ENCODE data around the gene PAK5. TPM values are rescaled to one million over a fixed set of nuclear protein-coding genes. Genes with fewer than 3 reads are reported as not detected.
A peak's percentile ranks its signal among the peaks of the same experiment; 100 is the strongest.

PAK5 gene
- total and polyA plus RNA-seq, 2 experiments from 2014 or later, result 0.06 to 0.72 TPM

- Histone ChIP-seq H3K9me3 (ENCODE audit: low read depth) (no peaks in the 10 kb centered on the region), H3K4me1 (ENCODE audit: low read depth) (peaks cover 4% of the 10 kb centered on the region), H3K27ac (no peak overlapping the region), H3K27me3 (no peaks in the 10 kb centered on the region), H3K36me3 (no peaks in the 10 kb centered on the region), H3K4me3 (no peak overlapping the region)
- TF ChIP-seq CTCF (IDR thresholded peaks at IDR 0.05; ENCODE audit: low read depth, low read length), result no peak
- DNase-seq (ENCODE audit: low read depth in 1 of 2, low spot score in 1 of 2), result no peak
Observed at GRCh38 chr20:9543214-9543613, 295.7 kb downstream of the PAK5 start.

GRCh38 chr20:9535449-9535848 lies 303.4 kb downstream of the PAK5 start:
- no peaks in the 10 kb centered on the region for H3K27me3 ChIP-seq
- H3K27ac ChIP-seq, result no peak overlapping the region
- no peaks in the 10 kb centered on the region for H3K36me3 ChIP-seq
- peaks cover 16% of the 10 kb centered on the region for H3K4me1 ChIP-seq (ENCODE audit: low read depth)
- no peak for TF ChIP-seq CTCF (IDR thresholded peaks at IDR 0.05; ENCODE audit: low read depth, low read length)
- no peak overlapping the region for H3K4me3 ChIP-seq
- no peaks in the 10 kb centered on the region for H3K9me3 ChIP-seq (ENCODE audit: low read depth)
- no peak for DNase-seq (ENCODE audit: low read depth in 1 of 2, low spot score in 1 of 2)

- DNase-seq (ENCODE audit: low read depth in 1 of 2, low spot score in 1 of 2), result peak in 1 of 2 donors; percentile 19
- H3K27me3 ChIP-seq, result no peaks in the 10 kb centered on the region
- TF ChIP-seq CTCF (IDR thresholded peaks at IDR 0.05; ENCODE audit: low read depth, low read length), result no peak
- H3K36me3 ChIP-seq, result no peaks in the 10 kb centered on the region
- H3K9me3 ChIP-seq (ENCODE audit: low read depth), result no peaks in the 10 kb centered on the region
- H3K27ac ChIP-seq, result no peak overlapping the region
- no peak overlapping the region for H3K4me3 ChIP-seq
- peaks cover 16% of the 10 kb centered on the region for H3K4me1 ChIP-seq (ENCODE audit: low read depth)
Observed at GRCh38 chr20:9534025-9534424, 304.9 kb downstream of the PAK5 start.

GRCh38 chr20:9532069-9532838 lies 306.6 kb downstream of the PAK5 start:
- Histone ChIP-seq H3K36me3 (no peaks in the 10 kb centered on the region), H3K4me1 (ENCODE audit: low read depth) (peaks cover 10% of the 10 kb centered on the region), H3K27ac (no peak overlapping the region), H3K4me3 (no peak overlapping the region), H3K27me3 (no peaks in the 10 kb centered on the region), H3K9me3 (ENCODE audit: low read depth) (no peaks in the 10 kb centered on the region)
- no peak for TF ChIP-seq CTCF (IDR thresholded peaks at IDR 0.05; ENCODE audit: low read depth, low read length)
- no peak for DNase-seq (ENCODE audit: low read depth in 1 of 2, low spot score in 1 of 2)

- H3K4me1 ChIP-seq (ENCODE audit: low read depth), result peaks cover 10% of the 10 kb centered on the region
- H3K9me3 ChIP-seq (ENCODE audit: low read depth), result no peaks in the 10 kb centered on the region
- no peaks in the 10 kb centered on the region for H3K27me3 ChIP-seq
- no peaks in the 10 kb centered on the region for H3K36me3 ChIP-seq
- H3K27ac ChIP-seq, result no peak overlapping the region
- no peak for TF ChIP-seq CTCF (IDR thresholded peaks at IDR 0.05; ENCODE audit: low read depth, low read length)
- H3K4me3 ChIP-seq, result no peak overlapping the region
- no peak for DNase-seq (ENCODE audit: low read depth in 1 of 2, low spot score in 1 of 2)
Observed at GRCh38 chr20:9531581-9531980, 307.3 kb downstream of the PAK5 start.
